Spleen (tissue), 11 donors: Measurements from ENCODE around the gene DLG2. TPM values are rescaled to one million over a fixed set of nuclear protein-coding genes. Genes with fewer than 3 reads are reported as not detected.

Experiments
- DNase-seq: peaks from one replicate; pipeline ENCODE4 v3.0.0-alpha.2; 2020
- H3K27ac ChIP-seq, 8 donors: fragments of 200-600 bp; sonication (generic) in 7 of 8; 1 replicate in 4 of 8; 2 replicates in 4 of 8; pipeline versions ENCODE4 v1.5.0 to v1.8.0; 2016 to 2021; ENCODE audit warnings: inconsistent platforms in 4 of 8, mild to moderate bottlenecking in 4 of 8, moderate library complexity in 1 of 8
- H3K27me3 ChIP-seq, 7 donors: fragments of 200-600 bp; sonication (generic) in 6 of 7; replicated peaks in 1 of 7; 1 replicate in 4 of 7; 2 replicates in 3 of 7; pipeline versions ENCODE4 v1.5.0 to v1.8.0; 2016 to 2021; ENCODE audit warnings: inconsistent platforms in 3 of 7, mild to moderate bottlenecking in 1 of 7
- H3K36me3 ChIP-seq, 6 donors: fragments of 200-600 bp; sonication (generic) in 5 of 6; 1 replicate in 4 of 6; 2 replicates in 2 of 6; pipeline versions ENCODE4 v1.5.0 to v1.8.0; 2016 to 2021; ENCODE audit warnings: inconsistent platforms in 2 of 6
- H3K4me1 ChIP-seq, 6 donors: fragments of 200-600 bp; sonication (generic) in 5 of 6; 1 replicate in 3 of 6; 2 replicates in 3 of 6; pipeline versions ENCODE4 v1.5.0 to v1.8.0; 2016 to 2021; ENCODE audit warnings: inconsistent platforms in 3 of 6
- H3K4me3 ChIP-seq, 8 donors: fragments of 200-600 bp; sonication (generic) in 7 of 8; 1 replicate in 4 of 8; 2 replicates in 4 of 8; pipeline versions ENCODE4 v1.5.0 to v1.8.0; 2016 to 2021; ENCODE audit warnings: inconsistent platforms in 4 of 8, mild to moderate bottlenecking in 4 of 8, moderate library complexity in 2 of 8
- H3K9me3 ChIP-seq, 8 donors: fragments of 200-600 bp; sonication (generic) in 7 of 8; 1 replicate in 4 of 8; 2 replicates in 4 of 8; pipeline versions ENCODE4 v1.5.0 to v1.8.0; 2016 to 2021; ENCODE audit warnings: inconsistent platforms in 4 of 8
- POLR2A ChIP-seq, 3 donors: fragments of 450-650 bp; IDR thresholded peaks; one replicate each; pipeline ENCODE4 v1.5.1; 2017; ENCODE audit warnings: antibody characterized with exemption in 3 of 3, mild to moderate bottlenecking in 1 of 3
- POLR2AphosphoS5 ChIP-seq, 3 donors: sonication (generic); formaldehyde crosslinking; IDR thresholded peaks; one replicate each; pipeline ENCODE4 v1.5.1; 2017; ENCODE audit warnings: antibody characterized with exemption in 3 of 3
- WGBS, 5 donors: extraction: QIAGEN DNeasy Blood & Tissue Kit in 3 of 5; methylation state at CpG; one replicate each; pipeline versions ENCODE4 v1.1.5 to v1.1.7; 2013 to 2018; 5-methylcytosine and 5-hydroxymethylcytosine counted together
- intact Hi-C: fragments of 100-400 bp; cut with DNase I; formaldehyde crosslinking; loops from one replicate; pipeline ENCODE4 v1.15.0; 2023; ENCODE audit warnings: low total_unique reads
- polyA plus RNA-seq, 3 donors: library from polyadenylated mRNA; stranded (reverse); fragments of 200-250 nt; gene quantifications; one replicate each; pipeline ENCODE4 v1.2.1, GENCODE V29; 2013
- total RNA-seq, 7 donors: library from RNA; depleted of rRNA in 3 of 7; stranded (reverse); fragments of >200 nt in 3 of 7; fragmentation: NEBNext Ultra II Directional in 4 of 7; extraction: Animal tissue kit (Norgen Biotek cat#: 25700) in 4 of 7; gene quantifications; one replicate each; pipeline versions ENCODE4 v1.1.0 to v1.2.1, GENCODE V29; 2016 to 2021
- TF ChIP-seq, protein P1 (sequence below), 11 experiments: fragments of 200-600 bp in 7 of 11; fragments of 450-650 bp in 4 of 11; sonication (generic) in 4 of 11; IDR thresholded peaks in 8 of 11; conservative IDR thresholded peaks in 3 of 11; 1 replicate in 7 of 11; 2 replicates in 4 of 11; pipeline versions ENCODE4 v1.4.0 to v1.8.0; 2016 to 2021; ENCODE audit warnings: antibody characterized with exemption in 11 of 11, inconsistent platforms in 4 of 11, mild to moderate bottlenecking in 1 of 11
- donor health status: healthy with polysubstance abuse.
- donor health status: DM: no; HTN: no; CAD: no; lungs with moderate emphysema.
- donor health status: DM: no; HTN: no; CAD: no.
- donor health status: Bipolar disorder and iron deficiency.
- donor health status: healthy.
- donor health status: DM: no; HTN: no; CAD: no.
- donor health status: DM: yes; HTN: yes; CAD: no.

The DLG2 gene
- total and polyA plus RNA-seq, 10 donors, result 0.43 to 12.7 (median 7.9) TPM

DNA sequence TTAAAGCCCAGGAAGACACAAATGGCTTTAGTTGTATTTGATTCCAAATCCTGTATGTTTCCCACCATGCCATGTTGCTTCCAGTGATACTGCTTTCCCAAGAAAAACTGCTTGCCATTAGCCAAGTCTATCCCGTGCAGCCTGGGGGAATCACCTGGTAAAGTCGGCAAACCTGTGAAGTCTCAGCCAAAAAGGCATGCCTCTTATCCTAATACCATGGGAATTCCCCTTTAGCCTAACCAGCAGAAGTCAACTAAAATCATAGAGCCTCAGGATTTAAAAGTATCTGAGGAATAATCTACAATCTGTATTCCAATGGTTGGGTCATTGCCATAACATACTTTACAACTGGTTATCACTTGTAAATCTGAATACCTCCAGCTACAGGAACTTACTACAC, 869.4 kb downstream of the DLG2 start:
- no peaks in the 10 kb centered on the region for H3K27me3 ChIP-seq
- TF ChIP-seq POLR2A (IDR thresholded peaks at IDR 0.05) (no peak), POLR2AphosphoS5 (IDR thresholded peaks at IDR 0.05) (no peak)
- TF ChIP-seq, protein P1, sequence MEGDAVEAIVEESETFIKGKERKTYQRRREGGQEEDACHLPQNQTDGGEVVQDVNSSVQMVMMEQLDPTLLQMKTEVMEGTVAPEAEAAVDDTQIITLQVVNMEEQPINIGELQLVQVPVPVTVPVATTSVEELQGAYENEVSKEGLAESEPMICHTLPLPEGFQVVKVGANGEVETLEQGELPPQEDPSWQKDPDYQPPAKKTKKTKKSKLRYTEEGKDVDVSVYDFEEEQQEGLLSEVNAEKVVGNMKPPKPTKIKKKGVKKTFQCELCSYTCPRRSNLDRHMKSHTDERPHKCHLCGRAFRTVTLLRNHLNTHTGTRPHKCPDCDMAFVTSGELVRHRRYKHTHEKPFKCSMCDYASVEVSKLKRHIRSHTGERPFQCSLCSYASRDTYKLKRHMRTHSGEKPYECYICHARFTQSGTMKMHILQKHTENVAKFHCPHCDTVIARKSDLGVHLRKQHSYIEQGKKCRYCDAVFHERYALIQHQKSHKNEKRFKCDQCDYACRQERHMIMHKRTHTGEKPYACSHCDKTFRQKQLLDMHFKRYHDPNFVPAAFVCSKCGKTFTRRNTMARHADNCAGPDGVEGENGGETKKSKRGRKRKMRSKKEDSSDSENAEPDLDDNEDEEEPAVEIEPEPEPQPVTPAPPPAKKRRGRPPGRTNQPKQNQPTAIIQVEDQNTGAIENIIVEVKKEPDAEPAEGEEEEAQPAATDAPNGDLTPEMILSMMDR (IDR thresholded peaks at IDR 0.05 in 8 of 11, conservative IDR thresholded peaks at IDR 0.05 in 3 of 11), result no peak
- no peak overlapping the region for H3K4me3 ChIP-seq
- 82 to 91% (median 86%) methylated on average over 2 of the region's 2 CpGs for WGBS, 5 donors
- intact Hi-C loops, result no loop called here
- H3K9me3 ChIP-seq, result peaks cover 0 to 4% (median 0%) of the 10 kb centered on the region in 8 donors
- no peak for DNase-seq
- H3K4me1 ChIP-seq, result no peaks in the 10 kb centered on the region
- no peaks in the 10 kb centered on the region for H3K36me3 ChIP-seq
- H3K27ac ChIP-seq, result no peak overlapping the region

DNA sequence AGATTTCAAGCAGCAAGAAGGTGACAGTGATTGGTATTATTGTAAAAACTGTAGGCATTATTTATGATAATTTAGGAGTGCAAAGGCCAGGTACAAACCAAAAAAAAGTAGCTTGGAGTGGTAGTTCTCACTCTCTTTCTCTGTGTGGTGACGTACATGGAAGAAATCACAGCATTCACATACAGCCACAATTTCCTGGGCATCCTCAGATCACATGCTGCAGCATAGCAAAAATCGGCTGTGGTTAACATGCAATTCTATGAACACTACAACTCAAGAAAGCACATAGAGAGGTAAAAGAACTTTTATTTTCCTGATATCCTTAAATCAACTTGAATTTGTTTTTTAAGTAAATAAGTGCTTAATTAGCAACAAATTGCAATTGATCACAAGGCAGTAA, 875.8 kb downstream of the DLG2 start:
- H3K36me3 ChIP-seq, result no peaks in the 10 kb centered on the region
- H3K4me3 ChIP-seq, result no peak overlapping the region
- no peaks in the 10 kb centered on the region for H3K27me3 ChIP-seq
- H3K27ac ChIP-seq, result no peak overlapping the region
- DNase-seq, result no peak
- H3K4me1 ChIP-seq, result no peaks in the 10 kb centered on the region
- intact Hi-C loops, result no loop called here
- peaks cover 0 to 4% (median 0%) of the 10 kb centered on the region in 8 donors for H3K9me3 ChIP-seq
- WGBS, 5 donors, result 34 to 54% (median 38%) methylated on average over 2 of the region's 2 CpGs
- TF ChIP-seq, protein P1 (IDR thresholded peaks at IDR 0.05 in 8 of 11, conservative IDR thresholded peaks at IDR 0.05 in 3 of 11), result no peak
- TF ChIP-seq POLR2A (IDR thresholded peaks at IDR 0.05), result no peak

DNA sequence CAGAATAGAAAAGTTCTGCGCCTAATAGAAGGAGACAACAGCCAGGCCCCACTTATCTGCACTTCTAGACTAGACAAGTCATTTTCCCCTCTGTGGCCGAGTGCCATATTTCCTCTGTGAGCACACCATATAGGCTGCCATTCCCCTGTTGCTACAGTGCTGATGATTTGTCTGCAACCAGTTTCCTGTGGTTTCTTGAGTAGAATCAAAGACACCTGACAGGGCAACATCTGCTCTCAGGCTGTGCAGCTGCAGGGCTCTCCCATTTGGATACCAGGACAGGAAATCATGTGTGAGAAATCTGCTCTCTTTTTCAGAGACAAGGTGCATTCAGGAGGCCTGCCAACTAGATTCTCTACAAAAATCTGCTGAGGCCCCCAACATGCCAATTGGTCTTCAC, 879.3 kb downstream of the DLG2 start:
- 30 to 49% (median 41%) methylated on average over 2 of the region's 2 CpGs for WGBS, 5 donors
- DNase-seq, result no peak
- TF ChIP-seq, protein P1 (IDR thresholded peaks at IDR 0.05 in 8 of 11, conservative IDR thresholded peaks at IDR 0.05 in 3 of 11), result no peak
- no peak for TF ChIP-seq POLR2A (IDR thresholded peaks at IDR 0.05)
- no peak for TF ChIP-seq POLR2AphosphoS5 (IDR thresholded peaks at IDR 0.05)
- H3K27ac ChIP-seq, result no peak overlapping the region
- intact Hi-C loops, result no loop called here
- H3K4me1 ChIP-seq, result no peaks in the 10 kb centered on the region
- no peaks in the 10 kb centered on the region for H3K27me3 ChIP-seq
- no peak overlapping the region for H3K4me3 ChIP-seq
- H3K36me3 ChIP-seq, result no peaks in the 10 kb centered on the region
- peaks cover 0 to 1% (median 0%) of the 10 kb centered on the region in 8 donors for H3K9me3 ChIP-seq

DNA sequence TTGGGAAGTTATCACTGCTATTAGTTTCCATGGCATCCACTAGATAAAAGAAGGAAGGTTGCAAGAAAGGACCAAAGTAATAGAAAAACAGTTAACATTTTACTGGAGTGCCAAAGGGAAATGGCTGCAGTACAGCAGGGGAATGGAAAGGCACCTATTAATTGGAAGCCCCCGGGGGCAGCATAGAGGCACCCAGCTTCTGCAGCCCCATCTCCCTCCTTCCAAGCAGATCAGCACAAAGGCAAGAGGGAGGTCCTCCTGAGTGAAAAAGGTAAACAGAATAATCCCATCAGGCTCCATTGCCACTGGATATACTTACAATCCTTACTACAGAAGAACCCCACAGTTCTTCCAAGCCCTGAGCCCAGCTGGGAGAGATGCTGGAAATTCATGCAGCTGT, 887.1 kb downstream of the DLG2 start:
- no peaks in the 10 kb centered on the region for H3K4me1 ChIP-seq
- no peak for DNase-seq
- no peaks in the 10 kb centered on the region for H3K27me3 ChIP-seq
- WGBS, 5 donors, result 77 to 90% (median 86%) methylated on average over 1 of the region's 1 CpG
- H3K4me3 ChIP-seq, result no peak overlapping the region
- intact Hi-C loops, result no loop called here
- H3K27ac ChIP-seq, result no peak overlapping the region
- H3K36me3 ChIP-seq, result no peaks in the 10 kb centered on the region
- H3K9me3 ChIP-seq, result peaks cover 0 to 21% (median 3%) of the 10 kb centered on the region in 8 donors
- TF ChIP-seq POLR2AphosphoS5 (IDR thresholded peaks at IDR 0.05) (no peak), POLR2A (IDR thresholded peaks at IDR 0.05) (no peak)
- TF ChIP-seq, protein P1 (IDR thresholded peaks at IDR 0.05 in 8 of 11, conservative IDR thresholded peaks at IDR 0.05 in 3 of 11), result no peak
